Measurements from ENCODE around the gene MOCS3. TPM values are rescaled to one million over a fixed set of nuclear protein-coding genes. Genes with fewer than 3 reads are reported as not detected.

Gene MOCS3
- total RNA-seq, 1 donor from 2014 or later, result 3.2 TPM

DNA sequence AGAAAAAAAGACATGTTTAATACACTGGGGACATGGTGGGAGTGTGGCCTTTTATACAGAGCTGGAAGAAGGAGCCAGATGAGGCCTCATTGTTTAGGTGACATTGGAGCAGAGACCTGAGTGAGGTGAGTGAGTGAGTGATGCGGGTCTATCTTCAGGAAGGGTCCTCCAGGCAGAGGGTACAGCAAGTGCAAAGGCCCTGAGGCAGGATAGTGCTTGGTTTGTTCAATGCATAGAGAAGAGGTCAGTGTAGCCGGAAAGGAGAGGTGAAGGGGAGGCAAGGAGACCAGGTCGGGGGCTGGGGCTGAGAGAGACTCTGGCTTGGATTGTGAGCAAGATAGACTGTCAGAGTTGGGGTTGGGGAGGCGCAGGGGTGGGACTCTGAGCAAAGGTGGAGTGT lies 40.7 kb downstream of the MOCS3 start:
- intact Hi-C loops (cut with DNase I), result no loop called here
- H3K27ac ChIP-seq, result no peak overlapping the region
- H3K4me1 ChIP-seq, result no peaks in the 10 kb centered on the region
- no peaks in the 10 kb centered on the region for H3K9me3 ChIP-seq
- no peak for TF ChIP-seq POLR2AphosphoS5 (IDR thresholded peaks at IDR 0.05; ENCODE audit: insufficient read depth in 1 of 2, low read depth in 1 of 2)
- TF ChIP-seq, protein P1, sequence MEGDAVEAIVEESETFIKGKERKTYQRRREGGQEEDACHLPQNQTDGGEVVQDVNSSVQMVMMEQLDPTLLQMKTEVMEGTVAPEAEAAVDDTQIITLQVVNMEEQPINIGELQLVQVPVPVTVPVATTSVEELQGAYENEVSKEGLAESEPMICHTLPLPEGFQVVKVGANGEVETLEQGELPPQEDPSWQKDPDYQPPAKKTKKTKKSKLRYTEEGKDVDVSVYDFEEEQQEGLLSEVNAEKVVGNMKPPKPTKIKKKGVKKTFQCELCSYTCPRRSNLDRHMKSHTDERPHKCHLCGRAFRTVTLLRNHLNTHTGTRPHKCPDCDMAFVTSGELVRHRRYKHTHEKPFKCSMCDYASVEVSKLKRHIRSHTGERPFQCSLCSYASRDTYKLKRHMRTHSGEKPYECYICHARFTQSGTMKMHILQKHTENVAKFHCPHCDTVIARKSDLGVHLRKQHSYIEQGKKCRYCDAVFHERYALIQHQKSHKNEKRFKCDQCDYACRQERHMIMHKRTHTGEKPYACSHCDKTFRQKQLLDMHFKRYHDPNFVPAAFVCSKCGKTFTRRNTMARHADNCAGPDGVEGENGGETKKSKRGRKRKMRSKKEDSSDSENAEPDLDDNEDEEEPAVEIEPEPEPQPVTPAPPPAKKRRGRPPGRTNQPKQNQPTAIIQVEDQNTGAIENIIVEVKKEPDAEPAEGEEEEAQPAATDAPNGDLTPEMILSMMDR (IDR thresholded peaks at IDR 0.05), result no peak
- DNase-seq (ENCODE audit: extremely low spot score in 2 of 2), result no peak
- no peaks in the 10 kb centered on the region for H3K36me3 ChIP-seq
- no peaks in the 10 kb centered on the region for H3K27me3 ChIP-seq
- H3K4me3 ChIP-seq, result no peak overlapping the region

DNA sequence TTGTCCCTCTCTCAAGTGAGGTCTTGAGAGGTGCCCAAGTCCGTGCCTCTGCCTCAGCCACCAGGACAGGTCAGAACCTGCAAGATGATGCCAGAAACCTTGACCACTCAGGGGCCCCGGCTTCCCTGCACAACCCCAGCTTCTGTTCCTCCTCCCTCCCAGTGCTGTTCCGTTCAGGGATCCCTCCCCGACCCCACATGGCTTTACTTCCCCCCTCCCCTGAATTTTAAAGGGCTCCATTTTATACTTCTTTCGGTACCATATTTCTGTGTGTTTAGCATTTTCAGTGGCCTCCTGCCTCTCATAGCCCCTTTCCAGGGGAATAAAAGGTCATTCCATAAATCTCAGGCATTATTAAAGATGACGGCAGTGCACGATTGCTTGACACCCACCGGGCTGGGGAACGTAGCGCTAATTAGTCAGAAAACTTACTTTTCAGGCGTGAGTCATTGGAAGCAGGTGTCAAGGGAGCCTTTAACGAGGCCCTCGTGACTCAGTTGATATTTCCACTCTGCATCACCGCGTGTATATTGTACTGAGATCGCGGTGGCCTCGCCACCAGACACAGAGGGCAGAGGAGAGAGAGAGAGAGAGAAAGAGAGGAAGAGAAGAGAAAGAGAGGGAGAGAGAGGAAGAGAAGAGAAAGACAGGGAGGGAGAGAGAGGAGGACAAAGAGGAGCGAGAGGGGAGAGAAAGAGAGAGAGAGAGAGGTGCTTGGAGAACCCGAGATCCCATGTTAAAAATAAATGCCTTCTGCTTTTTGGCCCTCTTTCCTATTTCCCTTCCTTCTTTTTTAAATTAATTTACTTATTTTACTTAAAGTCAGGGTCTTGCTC lies 43.0 kb downstream of the MOCS3 start:
- intact Hi-C loops (cut with DNase I), result no loop called here
- H3K27me3 ChIP-seq, result no peaks in the 10 kb centered on the region

DNA sequence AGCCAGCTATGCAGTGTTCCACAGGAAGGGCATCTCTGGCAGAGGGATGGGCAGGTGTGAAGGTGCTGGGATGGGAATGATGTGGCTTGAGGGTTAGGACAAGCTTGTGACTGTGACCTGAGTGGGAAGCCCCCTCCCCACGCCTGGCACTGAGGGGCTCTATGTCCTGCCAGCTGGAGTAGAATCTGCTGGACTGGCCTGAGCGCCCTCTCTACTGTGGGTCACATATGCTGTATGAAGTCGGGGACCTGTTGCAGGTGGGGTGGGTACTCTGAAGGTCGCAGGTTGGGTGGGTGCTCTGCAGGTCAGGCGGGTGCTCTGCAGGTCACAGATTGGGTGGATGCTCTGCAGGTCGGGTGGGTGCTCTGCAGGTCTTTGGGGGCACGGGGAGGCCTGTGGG lies 44.0 kb downstream of the MOCS3 start:
- no peak overlapping the region for H3K27ac ChIP-seq
- no peak overlapping the region for H3K4me3 ChIP-seq
- no peak for DNase-seq (ENCODE audit: extremely low spot score in 2 of 2)
- H3K36me3 ChIP-seq, result no peaks in the 10 kb centered on the region
- no peaks in the 10 kb centered on the region for H3K27me3 ChIP-seq
- H3K4me1 ChIP-seq, result no peaks in the 10 kb centered on the region
- no peak for TF ChIP-seq POLR2A (IDR thresholded peaks at IDR 0.05)
- TF ChIP-seq POLR2AphosphoS5 (IDR thresholded peaks at IDR 0.05; ENCODE audit: insufficient read depth in 1 of 2, low read depth in 1 of 2), result no peak
- TF ChIP-seq, protein P1 (IDR thresholded peaks at IDR 0.05), result no peak
- no peaks in the 10 kb centered on the region for H3K9me3 ChIP-seq
- intact Hi-C loops (cut with DNase I), result no loop called here

More for the DNA sequence above, 43.0 kb downstream of the MOCS3 start:
- TF ChIP-seq POLR2AphosphoS5 (IDR thresholded peaks at IDR 0.05; ENCODE audit: insufficient read depth in 1 of 2, low read depth in 1 of 2), result no peak
- no peak for TF ChIP-seq POLR2A (IDR thresholded peaks at IDR 0.05)
- TF ChIP-seq, protein P1 (IDR thresholded peaks at IDR 0.05), result no peak
- no peak overlapping the region for H3K4me3 ChIP-seq
- no peaks in the 10 kb centered on the region for H3K9me3 ChIP-seq
- no peak for DNase-seq (ENCODE audit: extremely low spot score in 2 of 2)
- no peak overlapping the region for H3K27ac ChIP-seq
- no peaks in the 10 kb centered on the region for H3K4me1 ChIP-seq
- H3K36me3 ChIP-seq, result no peaks in the 10 kb centered on the region

DNA sequence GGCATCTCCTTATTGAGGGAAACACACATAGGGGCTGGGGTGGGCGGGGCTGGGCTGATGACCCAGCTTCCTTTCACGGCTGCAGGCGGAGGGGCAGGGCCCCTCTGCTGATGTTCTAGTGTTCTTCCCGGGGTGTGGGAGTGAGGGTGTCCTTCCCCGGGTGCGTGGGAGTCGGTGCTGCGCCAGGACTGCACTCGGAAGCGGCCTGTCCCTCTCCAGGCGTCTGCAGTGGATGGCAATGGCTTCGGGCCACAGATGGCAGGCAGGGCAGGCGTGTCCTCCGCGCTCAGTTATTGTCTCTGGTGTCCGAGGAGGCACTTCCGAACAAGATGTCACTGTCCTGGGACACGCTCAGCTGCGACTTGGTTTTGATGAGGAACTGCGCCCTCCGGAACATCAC lies 45.1 kb downstream of the MOCS3 start:
- intact Hi-C loops (cut with DNase I), result no loop called here
- H3K4me3 ChIP-seq, result no peak overlapping the region

More for the DNA sequence above, 45.1 kb downstream of the MOCS3 start:
- Histone ChIP-seq H3K27ac (no peak overlapping the region), H3K27me3 (no peaks in the 10 kb centered on the region), H3K4me1 (no peaks in the 10 kb centered on the region), H3K9me3 (no peaks in the 10 kb centered on the region), H3K36me3 (no peaks in the 10 kb centered on the region)
- DNase-seq (ENCODE audit: extremely low spot score in 2 of 2), result no peak
- TF ChIP-seq POLR2A (IDR thresholded peaks at IDR 0.05), result no peak
- TF ChIP-seq, protein P1 (IDR thresholded peaks at IDR 0.05), result no peak
- TF ChIP-seq POLR2AphosphoS5 (IDR thresholded peaks at IDR 0.05; ENCODE audit: insufficient read depth in 1 of 2, low read depth in 1 of 2), result no peak
